A673 (cell line): ENCODE data around the gene NHSL1. TPM values are rescaled to one million over a fixed set of nuclear protein-coding genes. Genes with fewer than 3 reads are reported as not detected.

ENCODE experiments used
- BruUV-seq: library from RNA; stranded (reverse); fragments of 400-500 nt; replicated peaks from 2 replicates; lab custom pipeline; 2021; lab: Mats Ljungman, UMichigan
- CTCF ChIA-PET: fragments of 300-600 bp; sonication (Branson Sonifier 250); formaldehyde crosslinking; loops from one replicate; lab custom pipeline; 2022; ENCODE audit warnings: antibody characterized with exemption; lab: Charles Lee
- POLR2A ChIA-PET: fragments of 300-600 bp; sonication (Branson Sonifier 250); formaldehyde crosslinking; loops from one replicate; lab custom pipeline; 2022; ENCODE audit warnings: antibody characterized with exemption; ENCODE audit not compliant: low non-redundant PET; lab: Charles Lee
- DNase-seq: peaks from one replicate; pipeline ENCODE4 v3.0.0-alpha.2; 2015; ENCODE audit warnings: low spot score
- H3K27ac ChIP-seq: fragments of 200-600 bp; sonication (generic); 2 replicates; pipeline ENCODE4 v1.5.1; 2016; ENCODE audit warnings: mixed run types, low read depth, mild to moderate bottlenecking, mixed read lengths, antibody characterized with exemption, low read length; ENCODE audit not compliant: poor library complexity, severe bottlenecking
- H3K27me3 ChIP-seq: fragments of 200-600 bp; sonication (generic); replicated peaks from 2 replicates; pipeline ENCODE4 v1.6.1; 2017; ENCODE audit warnings: mixed run types, low read depth, mild to moderate bottlenecking, mixed read lengths, antibody characterized with exemption, low read length; ENCODE audit not compliant: insufficient read depth, poor library complexity
- H3K36me3 ChIP-seq: fragments of 200-600 bp; sonication (generic); 2 replicates; pipeline ENCODE4 v1.6.1; 2016; ENCODE audit warnings: mixed run types, mild to moderate bottlenecking, mixed read lengths, antibody characterized with exemption, low read length; ENCODE audit not compliant: insufficient read depth, poor library complexity, severe bottlenecking
- H3K4me1 ChIP-seq: fragments of 200-600 bp; sonication (generic); 2 replicates; pipeline ENCODE4 v1.6.1; 2017; ENCODE audit warnings: mixed run types, mild to moderate bottlenecking, mixed read lengths, antibody characterized with exemption, low read length; ENCODE audit not compliant: insufficient read depth, poor library complexity, severe bottlenecking
- H3K4me3 ChIP-seq: fragments of 200-600 bp; sonication (generic); 2 replicates; pipeline ENCODE4 v1.5.1; 2016; ENCODE audit warnings: low read depth, mixed run types, mild to moderate bottlenecking, mixed read lengths, low read length; ENCODE audit not compliant: poor library complexity, severe bottlenecking
- H3K9me3 ChIP-seq: fragments of 200-600 bp; sonication (generic); 2 replicates; pipeline ENCODE4 v1.6.1; 2016; ENCODE audit warnings: mixed run types, low read depth, mild to moderate bottlenecking, mixed read lengths, antibody characterized with exemption, low read length; ENCODE audit not compliant: poor library complexity, severe bottlenecking
- CTCF ChIP-seq: fragments of 300-800, 200-600 bp; sonication (generic); conservative IDR thresholded peaks from 2 replicates; pipeline ENCODE4 v1.5.1; 2017; ENCODE audit warnings: low read depth, mild to moderate bottlenecking, antibody characterized with exemption, low read length, moderate library complexity, mixed read lengths
- EZH2 ChIP-seq: fragments of 200-600 bp; sonication (generic); IDR thresholded peaks from 2 replicates; pipeline ENCODE4 v1.6.1; 2017; ENCODE audit warnings: borderline replicate concordance, low read depth, mild to moderate bottlenecking, mixed read lengths, antibody characterized with exemption, low read length; ENCODE audit not compliant: poor library complexity, severe bottlenecking
- intact Hi-C: fragments of 100-400 bp; cut with micrococcal nuclease; formaldehyde crosslinking; loops from one replicate; pipeline ENCODE4 v1.10.0; 2022; ENCODE audit not compliant: unreplicated experiment
- total RNA-seq: library from RNA; stranded (reverse); gene quantifications from 2 replicates; pipeline ENCODE4 v1.2.3, GENCODE V29; 2021

The NHSL1 gene
- total RNA-seq, 1 experiment from 2014 or later = 33.1 TPM

GRCh38 chr6:138401960-138402837 is 97.1 kb downstream of the NHSL1 start:
- H3K4me1 ChIP-seq = no peaks in the 10 kb centered on the region
- H3K27me3 ChIP-seq = no peaks in the 10 kb centered on the region
- no peaks in the 10 kb centered on the region for H3K9me3 ChIP-seq
- ChIA-PET POLR2A (interaction anchor here (0.6 kb wide), 1 partner anchor 291 kb away, joined by 3 read pairs; no protein-coding TSS in a partner anchor), CTCF (interaction anchor here (0.6 kb wide), 1 partner anchor 94 kb away, joined by 4 read pairs; no protein-coding TSS in a partner anchor)
- BruUV-seq = no TSS peak
- no peak for TF ChIP-seq CTCF
- no peak for TF ChIP-seq EZH2
- intact Hi-C loops = no loop called here
- no peak for DNase-seq
- H3K4me3 ChIP-seq = no peak overlapping the region
- H3K27ac ChIP-seq = no peak overlapping the region
- no peaks in the 10 kb centered on the region for H3K36me3 ChIP-seq

- Histone ChIP-seq H3K36me3 (no peaks in the 10 kb centered on the region), H3K4me1 (no peaks in the 10 kb centered on the region), H3K27ac (no peak overlapping the region), H3K4me3 (no peak overlapping the region), H3K27me3 (no peaks in the 10 kb centered on the region), H3K9me3 (no peaks in the 10 kb centered on the region)
- no TSS peak for BruUV-seq
- ChIA-PET POLR2A (no interaction called here), CTCF (no interaction called here)
- TF ChIP-seq EZH2 (no peak), CTCF (no peak)
- no peak for DNase-seq
- intact Hi-C loops = no loop called here
These were observed 99.0 kb downstream of the NHSL1 start for GRCh38 chr6:138400326-138400725.

- Histone ChIP-seq H3K27me3 (no peaks in the 10 kb centered on the region), H3K36me3 (no peaks in the 10 kb centered on the region), H3K9me3 (no peaks in the 10 kb centered on the region), H3K27ac (no peak overlapping the region), H3K4me1 (no peaks in the 10 kb centered on the region), H3K4me3 (no peak overlapping the region)
- no peak for TF ChIP-seq CTCF
- no peak for TF ChIP-seq EZH2
- no peak for DNase-seq
- CTCF ChIA-PET = no interaction called here
- intact Hi-C loops = no loop called here
- POLR2A ChIA-PET = no interaction called here
- BruUV-seq = no TSS peak
These were observed 101.9 kb downstream of the NHSL1 start for GRCh38 chr6:138397128-138398122.
